WTC11 (cell line): ENCODE data around the gene RABEP2.

ENCODE experiments used
- AFF4 ChIP-seq: sonication (generic); formaldehyde crosslinking; IDR thresholded peaks from 2 replicates; pipeline ENCODE4 v1.8.1; 2023; ENCODE audit warnings: mild to moderate bottlenecking, missing genetic modification reagents, borderline replicate concordance
- ATF1 ChIP-seq: sonication (generic); formaldehyde crosslinking; IDR thresholded peaks from 2 replicates; pipeline ENCODE4 v1.8.1; 2023; ENCODE audit warnings: mild to moderate bottlenecking, moderate library complexity, missing genetic modification reagents
- CTCF ChIP-seq: fragments of 200-600 bp; IDR thresholded peaks from 2 replicates; pipeline ENCODE4 v1.8.0; 2022; ENCODE audit warnings: antibody characterized with exemption
- HMGXB4 ChIP-seq: sonication (generic); formaldehyde crosslinking; IDR thresholded peaks from 2 replicates; pipeline ENCODE4 v1.8.1; 2023; ENCODE audit warnings: mild to moderate bottlenecking, moderate library complexity, missing genetic modification reagents
- MAX ChIP-seq: sonication (generic); formaldehyde crosslinking; IDR thresholded peaks from 2 replicates; pipeline ENCODE4 v1.8.0; 2022; ENCODE audit warnings: mild to moderate bottlenecking, missing genetic modification reagents
- TP53 ChIP-seq: sonication (generic); formaldehyde crosslinking; IDR thresholded peaks from 2 replicates; pipeline ENCODE4 v1.8.1; 2023; ENCODE audit warnings: mild to moderate bottlenecking, missing genetic modification reagents
- USF1 ChIP-seq: sonication (generic); formaldehyde crosslinking; IDR thresholded peaks from 2 replicates; pipeline ENCODE4 v1.8.0; 2022; ENCODE audit warnings: mild to moderate bottlenecking, missing genetic modification reagents
- ZNF121 ChIP-seq: sonication (generic); formaldehyde crosslinking; IDR thresholded peaks from 2 replicates; pipeline ENCODE4 v1.8.0; 2023; ENCODE audit warnings: missing genetic modification reagents
- ZNF263 ChIP-seq: sonication (generic); formaldehyde crosslinking; IDR thresholded peaks from 2 replicates; pipeline ENCODE4 v1.8.1; 2022; ENCODE audit warnings: low read depth, mild to moderate bottlenecking, moderate library complexity, missing genetic modification reagents

GRCh38 chr16:28900601-28901000 is 24.4 kb downstream of the RABEP2 start:
- no peak for TF ChIP-seq CTCF
- no peak for TF ChIP-seq ZNF263 (CRISPR knock-in tag)
- TF ChIP-seq ATF1 = no peak
- TF ChIP-seq AFF4 = no peak
- no peak for TF ChIP-seq USF1 (CRISPR knock-in tag)
- no peak for TF ChIP-seq HMGXB4 (CRISPR knock-in tag)
- no peak for TF ChIP-seq TP53 (CRISPR knock-in tag)
- TF ChIP-seq MAX (CRISPR knock-in tag) = no peak
- no peak for TF ChIP-seq ZNF121 (CRISPR knock-in tag)
